Transverse colon (tissue), 4 donors: Measurements from ENCODE around the gene TBC1D19.

Experiments used
- CTCF ChIP-seq, 5 experiments: fragments of 200-600 bp in 3 of 5; fragments of 450-650 bp in 2 of 5; sonication (generic) in 3 of 5; IDR thresholded peaks; 1 replicate in 2 of 5; 2 replicates in 3 of 5; pipeline ENCODE4 v1.5.1; 2016 to 2017; ENCODE audit warnings: antibody characterized with exemption in 5 of 5, inconsistent platforms in 3 of 5, mild to moderate bottlenecking in 2 of 5, moderate library complexity in 1 of 5
- EP300 ChIP-seq: sonication (generic); formaldehyde crosslinking; IDR thresholded peaks from one replicate; pipeline ENCODE4 v1.6.1; 2017; ENCODE audit warnings: antibody characterized with exemption, low read depth
- POLR2A ChIP-seq: fragments of 450-650 bp; IDR thresholded peaks from one replicate; pipeline ENCODE4 v1.6.1; 2016; ENCODE audit warnings: antibody characterized with exemption, mild to moderate bottlenecking, moderate library complexity
- POLR2AphosphoS5 ChIP-seq, 3 donors: sonication (generic); formaldehyde crosslinking; IDR thresholded peaks; one replicate each; pipeline ENCODE4 v1.6.1; 2016; ENCODE audit warnings: antibody characterized with exemption in 3 of 3

- TF ChIP-seq CTCF (IDR thresholded peaks at IDR 0.05) = no peak
- no peak for TF ChIP-seq EP300
- no peak for TF ChIP-seq POLR2A
- TF ChIP-seq POLR2AphosphoS5 (IDR thresholded peaks at IDR 0.05) = peak in 1 of 3 donors; percentile 9
Observed at GRCh38 chr4:26762650-26763049, 178.8 kb downstream of the TBC1D19 start.
